CD4-positive, alpha-beta T cell (primary cell): ENCODE results near the gene OLFML2B. TPM values are rescaled to one million over a fixed set of nuclear protein-coding genes. Genes with fewer than 3 reads are reported as not detected.

Experiments
- ATAC-seq: fragments of 200-7000 bp; cut with Tn5 transposase; one replicate; pipeline ENCODE4 v1.10.0; 2022; ENCODE audit warnings: mild to moderate bottlenecking; ENCODE audit not compliant: poor library complexity
- CTCF ChIA-PET: fragments of 350-600 bp; sonication (Branson Sonifier 250); formaldehyde crosslinking; loops from one replicate; lab custom pipeline; 2021; ENCODE audit warnings: antibody characterized with exemption, inconsistent platforms; lab: Charles Lee
- POLR2A ChIA-PET: fragments of 350-600 bp; sonication (Branson Sonifier 250); formaldehyde crosslinking; loops from one replicate; lab custom pipeline; 2021; ENCODE audit warnings: antibody characterized with exemption, inconsistent platforms; lab: Charles Lee
- DNase-seq, 14 experiments: peaks; one replicate each; pipeline ENCODE4 v3.0.0-alpha.2; 2013 to 2020; ENCODE audit warnings: mixed read lengths in 2 of 14
- H3K27ac ChIP-seq, 2 donors: one replicate each; pipeline versions ENCODE4 v1.5.1 to v1.7.0; 2013; ENCODE audit warnings: low read length in 2 of 2, low read depth in 1 of 2, mild to moderate bottlenecking in 1 of 2
- H3K27me3 ChIP-seq, 2 experiments: 1 replicate in 1 of 2; 2 replicates in 1 of 2; pipeline versions ENCODE4 v1.6.1 to v1.7.0; 2013; ENCODE audit warnings: low read length in 2 of 2, control low read depth in 1 of 2, mild to moderate bottlenecking in 1 of 2, moderate library complexity in 1 of 2; ENCODE audit not compliant: insufficient read depth in 2 of 2, control insufficient read depth in 1 of 2
- H3K36me3 ChIP-seq: one replicate; pipeline ENCODE4 v1.6.1; 2013; ENCODE audit warnings: low read length, control low read depth; ENCODE audit not compliant: insufficient read depth
- H3K4me1 ChIP-seq: one replicate; pipeline ENCODE4 v1.6.1; 2013; ENCODE audit warnings: low read length, control low read depth; ENCODE audit not compliant: insufficient read depth
- H3K4me3 ChIP-seq: one replicate; pipeline ENCODE4 v1.5.1; 2013; ENCODE audit warnings: mild to moderate bottlenecking, low read length, moderate library complexity
- H3K9me3 ChIP-seq, 2 experiments: 1 replicate in 1 of 2; 2 replicates in 1 of 2; pipeline versions ENCODE4 v1.6.1 to v1.7.0; 2013; ENCODE audit warnings: low read length in 2 of 2, mild to moderate bottlenecking in 2 of 2, control low read depth in 1 of 2, moderate library complexity in 1 of 2; ENCODE audit not compliant: control insufficient read depth in 1 of 2, insufficient read depth in 1 of 2
- H3K27ac Mint-ChIP-seq: one replicate; pipeline ENCODE4 v1.8.0; 2020; ENCODE audit warnings: mixed read lengths
- H3K27me3 Mint-ChIP-seq: one replicate; pipeline ENCODE4 v1.8.0; 2021; ENCODE audit warnings: mixed read lengths
- H3K36me3 Mint-ChIP-seq: one replicate; pipeline ENCODE4 v1.8.0; 2021; ENCODE audit warnings: low read depth, mixed read lengths
- H3K4me1 Mint-ChIP-seq: one replicate; pipeline ENCODE4 v1.8.0; 2021; ENCODE audit warnings: low read depth, mixed read lengths
- H3K4me3 Mint-ChIP-seq: one replicate; pipeline ENCODE4 v1.8.0; 2020; ENCODE audit warnings: mild to moderate bottlenecking, mixed read lengths
- H3K9me3 Mint-ChIP-seq: one replicate; pipeline ENCODE4 v1.8.0; 2020; ENCODE audit warnings: mixed read lengths
- CTCF ChIP-seq: fragments of 200-600 bp; IDR thresholded peaks from one replicate; pipeline ENCODE4 v1.8.0; 2022; ENCODE audit warnings: antibody characterized with exemption, mild to moderate bottlenecking
- intact Hi-C, 2 experiments: fragments of 100-400 bp; cut with DNase I in 1 of 2; cut with micrococcal nuclease in 1 of 2; formaldehyde crosslinking; loops; one replicate each; pipeline versions ENCODE4 v1.15.1 to v1.9.0; 2023 to 2025; cut with DNase I, micrococcal nuclease
- total RNA-seq, 174 experiments: library from RNA in 2 of 174; stranded (reverse) in 2 of 174; gene quantifications; one replicate each; pipeline ENCODE4 v1.2.3 and lab custom pipeline; 2021 to 2026

The OLFML2B gene
- total RNA-seq, 2 experiments from 2014 or later, result 0.08 TPM; not detected in 1

GRCh38 chr1:162007466-162007865 lies 16.2 kb downstream of the OLFML2B start:
- Mint-ChIP-seq H3K4me1 (no peaks in the 10 kb centered on the region), H3K27me3 (peaks cover 2% of the 10 kb centered on the region), H3K36me3 (no peaks in the 10 kb centered on the region), H3K4me3 (no peak overlapping the region), H3K9me3 (no peaks in the 10 kb centered on the region), H3K27ac (no peak overlapping the region)
- Histone ChIP-seq H3K36me3 (no peaks in the 10 kb centered on the region), H3K27me3 (peaks cover 0 to 3% of the 10 kb centered on the region in 2 experiments), H3K4me1 (no peaks in the 10 kb centered on the region), H3K9me3 (peaks cover 0 to 5% of the 10 kb centered on the region in 2 experiments), H3K4me3 (no peak overlapping the region), H3K27ac (no peak overlapping the region)
- intact Hi-C loops, result no loop called here
- CTCF ChIA-PET, result no interaction called here
- POLR2A ChIA-PET, result no interaction called here
- no peak for TF ChIP-seq CTCF
- DNase-seq (no peak), ATAC-seq (no peak)

GRCh38 chr1:162006081-162006480 lies 17.6 kb downstream of the OLFML2B start:
- Mint-ChIP-seq H3K4me1 (no peaks in the 10 kb centered on the region), H3K27ac (no peak overlapping the region), H3K27me3 (no peaks in the 10 kb centered on the region), H3K36me3 (no peaks in the 10 kb centered on the region), H3K9me3 (no peaks in the 10 kb centered on the region), H3K4me3 (no peak overlapping the region)
- DNase-seq (no peak), ATAC-seq (no peak)
- Histone ChIP-seq H3K4me3 (no peak overlapping the region), H3K4me1 (no peaks in the 10 kb centered on the region), H3K27me3 (peaks cover 0 to 3% of the 10 kb centered on the region in 2 experiments), H3K9me3 (peaks cover 0 to 5% of the 10 kb centered on the region in 2 experiments), H3K27ac (no peak overlapping the region), H3K36me3 (no peaks in the 10 kb centered on the region)
- ChIA-PET POLR2A (interaction anchor here (0.8 kb wide), 1 partner anchor 73 kb away, joined by 5 read pairs; no protein-coding TSS in a partner anchor), CTCF (no interaction called here)
- TF ChIP-seq CTCF, result no peak
- intact Hi-C loops, result no loop called here

- TF ChIP-seq CTCF, result no peak
- POLR2A ChIA-PET, result no interaction called here
- H3K4me1 ChIP-seq, result no peaks in the 10 kb centered on the region
- Mint-ChIP-seq H3K27me3 (no peaks in the 10 kb centered on the region), H3K36me3 (no peaks in the 10 kb centered on the region), H3K4me1 (no peaks in the 10 kb centered on the region), H3K9me3 (no peaks in the 10 kb centered on the region), H3K27ac (no peak overlapping the region), H3K4me3 (no peak overlapping the region)
- peaks cover 0 to 1% of the 10 kb centered on the region in 2 experiments for H3K9me3 ChIP-seq
- no peak for ATAC-seq
- H3K27me3 ChIP-seq, result peaks cover 0 to 3% of the 10 kb centered on the region in 2 experiments
- CTCF ChIA-PET, result no interaction called here
- intact Hi-C loops, result no loop called here
- no peaks in the 10 kb centered on the region for H3K36me3 ChIP-seq
- no peak overlapping the region for H3K27ac ChIP-seq
- DNase-seq, result no peak
- no peak overlapping the region for H3K4me3 ChIP-seq
Measured at GRCh38 chr1:162004441-162004950, 19.2 kb downstream of the OLFML2B start.
